Subcutaneous adipose tissue (tissue), 4 donors: Measurements from ENCODE around the gene ZCCHC14. TPM values are rescaled to one million over a fixed set of nuclear protein-coding genes. Genes with fewer than 3 reads are reported as not detected.

Experiments used
- total RNA-seq, 4 donors: library from RNA; depleted of rRNA; stranded (reverse); fragments of >200 nt; gene quantifications; one replicate each; pipeline ENCODE4 v1.1.0, GENCODE V29; 2016
- TF ChIP-seq, protein P1 (sequence below): fragments of 450-650 bp; IDR thresholded peaks from one replicate; pipeline ENCODE4 v1.5.1; 2016; ENCODE audit warnings: low read depth, mild to moderate bottlenecking, control low read depth, antibody characterized with exemption, moderate library complexity

ZCCHC14 gene
- total RNA-seq, 4 donors from 2014 or later, result 15.6 to 21.1 (median 18.3) TPM

DNA sequence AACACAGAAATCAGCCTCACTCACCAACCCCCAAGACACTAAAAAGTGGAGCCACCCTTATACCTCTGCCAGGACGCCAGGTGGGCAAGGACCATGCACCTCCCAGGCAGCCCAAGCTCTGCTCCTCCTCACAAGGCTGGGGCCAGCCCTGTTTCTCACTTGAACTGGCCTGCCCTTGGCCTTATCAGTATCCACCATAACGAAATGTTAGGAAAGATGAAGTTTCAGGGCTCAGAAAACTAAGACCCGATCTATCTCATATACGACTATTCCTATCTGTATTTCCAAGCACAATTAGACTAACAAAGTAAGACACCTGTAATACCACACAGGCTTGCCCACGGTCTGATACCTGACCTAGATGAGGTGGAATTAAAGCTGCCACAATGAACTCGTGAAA lies 116.2 kb downstream of the ZCCHC14 start:
- TF ChIP-seq, protein P1, sequence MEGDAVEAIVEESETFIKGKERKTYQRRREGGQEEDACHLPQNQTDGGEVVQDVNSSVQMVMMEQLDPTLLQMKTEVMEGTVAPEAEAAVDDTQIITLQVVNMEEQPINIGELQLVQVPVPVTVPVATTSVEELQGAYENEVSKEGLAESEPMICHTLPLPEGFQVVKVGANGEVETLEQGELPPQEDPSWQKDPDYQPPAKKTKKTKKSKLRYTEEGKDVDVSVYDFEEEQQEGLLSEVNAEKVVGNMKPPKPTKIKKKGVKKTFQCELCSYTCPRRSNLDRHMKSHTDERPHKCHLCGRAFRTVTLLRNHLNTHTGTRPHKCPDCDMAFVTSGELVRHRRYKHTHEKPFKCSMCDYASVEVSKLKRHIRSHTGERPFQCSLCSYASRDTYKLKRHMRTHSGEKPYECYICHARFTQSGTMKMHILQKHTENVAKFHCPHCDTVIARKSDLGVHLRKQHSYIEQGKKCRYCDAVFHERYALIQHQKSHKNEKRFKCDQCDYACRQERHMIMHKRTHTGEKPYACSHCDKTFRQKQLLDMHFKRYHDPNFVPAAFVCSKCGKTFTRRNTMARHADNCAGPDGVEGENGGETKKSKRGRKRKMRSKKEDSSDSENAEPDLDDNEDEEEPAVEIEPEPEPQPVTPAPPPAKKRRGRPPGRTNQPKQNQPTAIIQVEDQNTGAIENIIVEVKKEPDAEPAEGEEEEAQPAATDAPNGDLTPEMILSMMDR, result no peak

GRCh38 chr16:87375426-87376135 lies 117.2 kb downstream of the ZCCHC14 start:
- TF ChIP-seq, protein P1, result no peak

DNA sequence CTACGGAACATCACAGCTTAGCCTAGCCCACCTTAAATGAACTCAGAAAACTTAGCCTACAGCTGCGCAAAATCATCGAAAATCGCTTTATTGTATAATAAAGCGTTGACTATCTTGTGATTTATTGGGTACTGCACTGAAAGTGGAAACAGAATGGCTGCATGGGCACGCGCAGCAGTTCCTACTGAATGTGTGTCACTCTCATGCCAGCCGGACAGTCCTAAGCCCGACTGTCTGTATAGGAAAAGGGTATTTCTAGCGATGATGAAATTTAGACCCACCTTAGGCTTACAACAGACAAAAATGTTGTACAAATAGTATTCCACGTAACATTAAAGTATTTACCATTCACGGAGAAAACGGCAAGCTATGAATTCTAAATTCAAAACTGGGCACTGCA lies 118.5 kb downstream of the ZCCHC14 start:
- TF ChIP-seq, protein P1, result no peak

GRCh38 chr16:87372305-87372704 lies 120.5 kb downstream of the ZCCHC14 start:
- TF ChIP-seq, protein P1, result no peak

DNA sequence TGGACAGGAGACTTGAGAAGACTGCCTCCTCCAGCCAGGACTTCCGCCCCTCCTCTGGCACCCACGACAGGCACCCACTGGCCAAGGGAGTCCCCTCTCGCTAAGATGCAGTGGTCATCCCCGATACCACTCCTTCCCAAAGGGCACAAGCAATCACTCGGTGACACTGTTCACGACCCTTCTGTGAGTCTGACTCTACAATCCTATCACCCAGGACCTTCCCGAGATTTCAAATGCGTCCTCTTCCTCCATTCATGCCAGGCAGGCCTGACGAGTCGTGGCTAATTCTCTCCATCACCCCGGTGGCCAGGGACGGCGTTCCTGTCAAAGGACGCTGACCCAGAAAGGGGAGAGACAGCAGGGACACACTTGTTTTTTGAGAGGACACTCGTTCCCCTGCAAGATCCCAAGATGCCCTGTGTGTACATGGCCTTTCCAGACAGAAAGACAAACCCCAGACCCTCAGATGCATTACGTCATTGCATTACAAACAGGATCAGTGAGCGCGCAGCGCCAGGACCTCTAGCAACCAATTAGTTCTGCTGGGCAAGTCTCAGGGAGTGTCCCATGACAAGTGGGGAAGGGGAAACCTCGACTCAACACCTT lies 121.5 kb downstream of the ZCCHC14 start:
- TF ChIP-seq, protein P1, result no peak

DNA sequence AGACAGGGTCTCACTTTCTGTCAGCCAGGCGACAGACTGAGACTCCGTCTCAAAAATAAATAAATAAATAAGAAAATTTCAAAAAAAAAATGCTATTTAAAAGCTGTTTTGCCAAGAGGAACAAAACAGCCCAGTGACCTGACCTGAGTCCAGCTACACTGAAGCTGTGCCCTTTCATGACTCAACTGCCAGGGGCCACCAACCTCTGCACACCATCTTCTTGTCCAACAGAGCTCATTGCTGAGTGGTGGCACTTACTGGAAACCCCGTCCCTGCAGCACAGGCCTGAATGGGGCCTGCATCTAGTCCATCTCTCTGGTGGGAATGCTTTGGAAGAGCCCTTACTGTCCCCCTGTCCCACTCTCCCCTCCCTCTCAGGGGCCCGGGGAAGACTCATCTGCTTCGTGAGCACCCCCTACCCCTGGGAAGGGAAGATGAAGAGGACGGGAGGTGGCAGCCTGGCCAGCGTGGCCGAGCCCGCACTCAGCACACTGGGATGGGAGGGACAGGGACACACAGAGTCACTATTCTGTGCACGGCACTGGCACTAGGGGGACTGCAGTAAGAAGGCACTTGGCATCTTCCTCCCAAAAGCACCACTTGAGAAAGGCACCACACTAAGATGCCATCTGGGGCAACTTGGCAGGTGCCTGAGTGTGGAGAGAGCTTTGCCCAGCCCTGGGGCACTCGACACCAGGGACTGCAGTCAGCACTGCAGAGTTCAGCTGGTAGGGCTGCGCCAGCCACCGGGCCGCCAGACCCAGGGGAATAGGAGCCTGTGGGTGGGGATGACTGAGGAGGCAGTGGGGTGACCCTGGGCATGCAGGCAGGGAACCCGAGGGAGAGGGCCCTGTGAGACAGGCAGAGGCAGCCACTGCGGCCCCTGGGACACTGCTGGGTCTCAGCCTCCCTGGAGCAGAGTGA lies 122.8 kb downstream of the ZCCHC14 start:
- TF ChIP-seq, protein P1, result no peak
